GM12878 (cell line): Measurements from ENCODE around the gene DCBLD2. TPM values are rescaled to one million over a fixed set of nuclear protein-coding genes. Genes with fewer than 3 reads are reported as not detected.
"Not testable (repeated sequence)": the region's sequence is repeated elsewhere in the genome, so short reads cannot be mapped to it uniquely, and the experiment has no call there.

Experiments used
- ATAC-seq: fragments of 200-7000 bp; cut with Tn5 transposase; 3 replicates; pipeline ENCODE4 v1.9.1; 2020; ENCODE audit warnings: mild to moderate bottlenecking, moderate library complexity
- BruUV-seq: library from RNA; stranded (reverse); fragments of 400-500 nt; replicated peaks from 2 replicates; lab custom pipeline; 2021; lab: Mats Ljungman, UMichigan
- CTCF ChIA-PET: fragments of 300-600 bp; sonication (Branson Sonifier 250); formaldehyde crosslinking; extraction: SDS; loops from one replicate; lab custom pipeline; 2021; ENCODE audit warnings: inconsistent platforms; lab: Yijun Ruan, JAX
- POLR2A ChIA-PET: fragments of 350-600 bp; formaldehyde crosslinking; extraction: SDS; loops from one replicate; lab custom pipeline; 2021; ENCODE audit warnings: inconsistent platforms; lab: Charles Lee
- RAD21 ChIA-PET: fragments of 300-600 bp; sonication (Branson Sonifier 250); formaldehyde crosslinking; loops from one replicate; lab custom pipeline; 2023; ENCODE audit warnings: antibody characterized with exemption; ENCODE audit not compliant: unreplicated experiment; lab: Charles Lee
- SMC1A ChIA-PET: fragments of 300-600 bp; sonication (Branson Sonifier 250); formaldehyde crosslinking; loops from one replicate; lab custom pipeline; 2023; ENCODE audit not compliant: unreplicated experiment, uncharacterized antibody; lab: Charles Lee
- DNase-seq: peaks from one replicate; pipeline ENCODE4 v3.0.0-alpha.2; 2011; ENCODE audit warnings: low read depth, low spot score
- FAIRE-seq: peaks from 3 replicates; lab custom pipeline; 2011; peaks lifted over from hg19 to GRCh38; lab: Jason Lieb, UNC
- H2AFZ ChIP-seq: 2 replicates; pipeline ENCODE4 v1.6.0; 2011; ENCODE audit warnings: low read depth, low read length, control low read depth; ENCODE audit not compliant: control insufficient read depth
- H3K27ac ChIP-seq: 2 replicates; pipeline ENCODE4 v1.5.1; 2011; ENCODE audit warnings: control low read depth; ENCODE audit not compliant: control insufficient read depth, insufficient read depth
- H3K27me3 ChIP-seq, 2 experiments: replicated peaks in 1 of 2; 2 replicates each; pipeline versions ENCODE4 v1.6.0 to v1.6.1; 2011; ENCODE audit warnings: low read length in 1 of 2; ENCODE audit not compliant: control insufficient read depth in 2 of 2, insufficient read depth in 2 of 2
- H3K36me3 ChIP-seq, 2 experiments: 2 replicates each; pipeline ENCODE4 v1.5.1; 2011; ENCODE audit warnings: low read length in 1 of 2; ENCODE audit not compliant: control insufficient read depth in 2 of 2, insufficient read depth in 2 of 2
- H3K4me1 ChIP-seq: 2 replicates; pipeline ENCODE4 v1.6.1; 2011; ENCODE audit warnings: mild to moderate bottlenecking, low read length, moderate library complexity, mixed read lengths; ENCODE audit not compliant: control insufficient read depth, insufficient read depth
- H3K4me2 ChIP-seq: 2 replicates; pipeline ENCODE4 v1.6.0; 2011; ENCODE audit warnings: control low read depth; ENCODE audit not compliant: control insufficient read depth, insufficient read depth
- H3K4me3 ChIP-seq: fragments of 200-600 bp; sonication (generic); 2 replicates; pipeline ENCODE4 v1.5.1; 2016
- H3K79me2 ChIP-seq: 2 replicates; pipeline ENCODE4 v1.6.0; 2011; ENCODE audit warnings: low read length; ENCODE audit not compliant: control insufficient read depth, insufficient read depth
- H3K9ac ChIP-seq: 2 replicates; pipeline ENCODE4 v1.8.0; 2011; ENCODE audit warnings: low read length, control low read depth, mixed read lengths; ENCODE audit not compliant: control insufficient read depth, insufficient read depth
- H3K9me3 ChIP-seq: replicated peaks from 3 replicates; pipeline ENCODE4 v1.5.1; 2011; ENCODE audit warnings: mild to moderate bottlenecking, low read length; ENCODE audit not compliant: control insufficient read depth, insufficient read depth
- H4K20me1 ChIP-seq: 2 replicates; pipeline ENCODE4 v1.6.0; 2011; ENCODE audit not compliant: control insufficient read depth, insufficient read depth
- ATF7 ChIP-seq: fragments of 450-650 bp; IDR thresholded peaks from 2 replicates; pipeline ENCODE4 v1.6.1; 2016; ENCODE audit warnings: low read depth, mild to moderate bottlenecking
- BHLHE40 ChIP-seq, 2 experiments: fragments of 450-650 bp in 1 of 2; IDR thresholded peaks; 2 replicates each; pipeline ENCODE4 v1.6.1; 2011 to 2017; ENCODE audit warnings: low read depth in 2 of 2, borderline replicate concordance in 1 of 2, improper control_type of control experiment in 1 of 2, low read length in 1 of 2, mild to moderate bottlenecking in 1 of 2
- CHD1 ChIP-seq: IDR thresholded peaks from 2 replicates; pipeline ENCODE4 v1.6.1; 2012; ENCODE audit warnings: low read depth, low read length, improper control_type of control experiment
- CREM ChIP-seq: IDR thresholded peaks from 2 replicates; pipeline ENCODE4 v1.6.1; 2014; ENCODE audit warnings: antibody characterized with exemption, low read depth
- KLF5 ChIP-seq: fragments of 450-650 bp; IDR thresholded peaks from 2 replicates; pipeline ENCODE4 v1.6.1; 2014; ENCODE audit warnings: mild to moderate bottlenecking; ENCODE audit not compliant: partially characterized antibody
- MTA2 ChIP-seq: fragments of 450-650 bp; IDR thresholded peaks from 2 replicates; pipeline ENCODE4 v1.6.1; 2016; ENCODE audit warnings: low read depth, mild to moderate bottlenecking, moderate library complexity
- MTA3 ChIP-seq: IDR thresholded peaks from 2 replicates; pipeline ENCODE4 v1.6.1; 2012; ENCODE audit warnings: low read length, inconsistent platforms, borderline replicate concordance
- PAX8 ChIP-seq: fragments of 450-650 bp; IDR thresholded peaks from 2 replicates; pipeline ENCODE4 v1.6.1; 2017; ENCODE audit warnings: mild to moderate bottlenecking, moderate library complexity
- RAD51 ChIP-seq: fragments of 450-650 bp; IDR thresholded peaks from 2 replicates; pipeline ENCODE4 v1.6.1; 2016; ENCODE audit warnings: moderate library complexity, mild to moderate bottlenecking, inconsistent platforms
- RUNX3 ChIP-seq: IDR thresholded peaks from 2 replicates; pipeline ENCODE4 v1.6.1; 2012; ENCODE audit warnings: low read length, inconsistent platforms
- SMARCA5 ChIP-seq: fragments of 450-650 bp; IDR thresholded peaks from 2 replicates; pipeline ENCODE4 v1.6.1; 2017; ENCODE audit warnings: mild to moderate bottlenecking
- SP1 ChIP-seq: IDR thresholded peaks from one replicate; pipeline ENCODE4 v1.6.1; 2011; ENCODE audit warnings: low read depth, low read length
- SPI1 ChIP-seq: IDR thresholded peaks from 2 replicates; pipeline ENCODE4 v1.6.1; 2011; ENCODE audit warnings: low read depth, mild to moderate bottlenecking, low read length, moderate library complexity, borderline replicate concordance; ENCODE audit not compliant: insufficient read depth
- SREBF1 ChIP-seq: IDR thresholded peaks from 2 replicates; pipeline ENCODE4 v1.6.1; 2012; ENCODE audit warnings: mild to moderate bottlenecking, low read length
- STAT1 ChIP-seq: fragments of 450-650 bp; conservative IDR thresholded peaks from 2 replicates; pipeline ENCODE4 v1.6.1; 2014; ENCODE audit warnings: antibody characterized with exemption, mild to moderate bottlenecking
- YBX1 ChIP-seq: fragments of 450-650 bp; IDR thresholded peaks from 2 replicates; pipeline ENCODE4 v1.6.1; 2016; ENCODE audit warnings: antibody characterized with exemption
- ZNF217 ChIP-seq: fragments of 450-650 bp; IDR thresholded peaks from 2 replicates; pipeline ENCODE4 v1.6.1; 2017; ENCODE audit warnings: antibody characterized with exemption, mild to moderate bottlenecking
- ZSCAN29 ChIP-seq: fragments of 450-650 bp; IDR thresholded peaks from 2 replicates; pipeline ENCODE4 v1.6.1; 2017; ENCODE audit warnings: mild to moderate bottlenecking, moderate library complexity
- ZZZ3 ChIP-seq: IDR thresholded peaks from 2 replicates; pipeline ENCODE4 v1.6.1; 2011; ENCODE audit warnings: low read depth; ENCODE audit not compliant: control insufficient read depth, insufficient read length
- WGBS: methylation state at CpG from one replicate; pipeline ENCODE4 v1.1.6; 2016; ENCODE audit warnings: low lambda C conversion rate; ENCODE audit not compliant: insufficient replicate concordance, insufficient coverage; ENCODE audit errors: missing lambda C conversion rate; 5-methylcytosine and 5-hydroxymethylcytosine counted together
- in situ Hi-C: fragments of 300-500 bp; cut with MboI; formaldehyde crosslinking; loops from 9 replicates; pipeline ENCODE4 v1.14.3; 2018; ENCODE audit warnings: mixed read lengths
- intact Hi-C: fragments of 100-400 bp; cut with micrococcal nuclease; formaldehyde crosslinking; loops from one replicate; pipeline ENCODE4 v1.14.2; 2022; ENCODE audit not compliant: unreplicated experiment
- polyA plus RNA-seq, 11 experiments: library from polyadenylated mRNA; depleted of rRNA in 4 of 11; unstranded in 6 of 11; stranded (reverse) in 5 of 11; fragments of >200 nt; fragmentation: Nextera tagmentation in 4 of 11; fragmentation: Illumina TruSeq in 1 of 11; extraction: Ambion mirVana in 4 of 11; extraction: Trizol in 1 of 11; gene quantifications; 1 replicate in 1 of 11; 2 replicates in 10 of 11; pipeline versions ENCODE4 v1.2.1 to v1.2.3, GENCODE V29; 2011 to 2016; ENCODE audit warnings: inconsistent platforms in 2 of 11, missing spikeins in 2 of 11, low read depth in 1 of 11
- total RNA-seq, 4 experiments: library from RNA; depleted of rRNA in 3 of 4; stranded (reverse); fragments of >200 nt in 3 of 4; fragmentation: Illumina TruSeq in 1 of 4; extraction: Trizol in 1 of 4; gene quantifications; 2 replicates each; pipeline versions ENCODE4 v1.2.1 to v1.2.3, GENCODE V29; 2013 to 2021

Gene DCBLD2
- total and polyA plus RNA-seq, 10 of the 15 experiments (the other 5 are each of a cell fraction or from before 2014, with no cell fraction given): 1.6 to 5.9 (median 4.7) TPM

DNA sequence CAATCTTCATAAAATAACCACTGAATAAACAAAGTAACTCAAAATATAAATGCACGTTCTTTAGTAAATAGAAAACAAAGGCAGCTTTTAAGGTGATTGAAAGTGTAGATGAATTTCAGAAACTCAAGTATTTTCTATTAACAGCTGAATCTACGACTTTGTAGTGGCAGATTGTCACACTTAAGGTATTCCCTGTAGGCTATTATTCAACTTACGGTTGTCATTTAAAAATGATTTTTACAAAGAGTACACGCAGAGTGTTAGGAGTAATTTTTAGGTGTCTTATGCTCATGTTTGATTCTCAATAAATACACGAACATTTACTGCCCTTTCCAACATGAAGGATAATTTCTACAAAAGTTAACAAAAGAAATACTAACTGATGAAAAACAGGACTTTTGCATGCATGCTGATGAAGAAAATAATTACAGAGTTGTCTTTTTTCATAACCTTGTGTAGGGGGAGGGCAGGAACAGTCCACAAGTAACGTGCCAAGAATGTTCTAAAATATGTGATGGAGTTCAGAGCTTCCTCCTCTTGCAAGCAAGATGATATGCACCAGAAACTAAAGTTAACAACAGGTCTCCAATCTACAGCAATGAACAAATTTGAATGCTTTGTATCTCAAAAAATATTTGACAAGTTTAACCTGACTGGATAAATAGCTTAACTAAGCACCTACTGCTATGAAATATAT, 16.7 kb downstream of the DCBLD2 start:
- Histone ChIP-seq H3K27ac (no peak overlapping the region), H3K4me3 (no peak overlapping the region), H4K20me1 (no peaks in the 10 kb centered on the region), H3K79me2 (no peaks in the 10 kb centered on the region), H2AFZ (no peak overlapping the region), H3K36me3 (no peaks in the 10 kb centered on the region), H3K9me3 (no peaks in the 10 kb centered on the region), H3K4me1 (no peaks in the 10 kb centered on the region), H3K4me2 (no peak overlapping the region), H3K9ac (no peak overlapping the region), H3K27me3 (no peaks in the 10 kb centered on the region)
- ATAC-seq: no peak
- 41% methylated on average over 6 of the region's 6 CpGs for WGBS
- no peak for FAIRE-seq
- POLR2A ChIA-PET: no interaction called here
- SMC1A ChIA-PET: interaction anchor here (1.1 kb wide), 1 partner anchor 10 kb away, joined by 3 read pairs; no protein-coding TSS in a partner anchor
- RAD21 ChIA-PET: no interaction called here
- intact Hi-C loops (no loop called here), in situ Hi-C loops (no loop called here)
- DNase-seq: no peak
- TF ChIP-seq MTA3 (no peak), RAD51 (no peak), ZZZ3 (no peak), KLF5 (no peak), ATF7 (no peak), ZSCAN29 (no peak), SP1 (no peak), CREM (no peak), MTA2 (no peak), SMARCA5 (no peak), CHD1 (no peak), ZNF217 (no peak), SREBF1 (no peak), STAT1 (no peak), SPI1 (no peak), BHLHE40 (IDR thresholded peaks at IDR 0.05; ENCODE audit: borderline replicate concordance in 1 of 2, low read depth in 2 of 2, low read length in 1 of 2) (no peak), PAX8 (no peak), RUNX3 (no peak), YBX1 (no peak)
- no TSS peak for BruUV-seq
- CTCF ChIA-PET: interaction anchor here (0.6 kb wide), 1 partner anchor 235 kb away, joined by 3 read pairs; no protein-coding TSS in a partner anchor

DNA sequence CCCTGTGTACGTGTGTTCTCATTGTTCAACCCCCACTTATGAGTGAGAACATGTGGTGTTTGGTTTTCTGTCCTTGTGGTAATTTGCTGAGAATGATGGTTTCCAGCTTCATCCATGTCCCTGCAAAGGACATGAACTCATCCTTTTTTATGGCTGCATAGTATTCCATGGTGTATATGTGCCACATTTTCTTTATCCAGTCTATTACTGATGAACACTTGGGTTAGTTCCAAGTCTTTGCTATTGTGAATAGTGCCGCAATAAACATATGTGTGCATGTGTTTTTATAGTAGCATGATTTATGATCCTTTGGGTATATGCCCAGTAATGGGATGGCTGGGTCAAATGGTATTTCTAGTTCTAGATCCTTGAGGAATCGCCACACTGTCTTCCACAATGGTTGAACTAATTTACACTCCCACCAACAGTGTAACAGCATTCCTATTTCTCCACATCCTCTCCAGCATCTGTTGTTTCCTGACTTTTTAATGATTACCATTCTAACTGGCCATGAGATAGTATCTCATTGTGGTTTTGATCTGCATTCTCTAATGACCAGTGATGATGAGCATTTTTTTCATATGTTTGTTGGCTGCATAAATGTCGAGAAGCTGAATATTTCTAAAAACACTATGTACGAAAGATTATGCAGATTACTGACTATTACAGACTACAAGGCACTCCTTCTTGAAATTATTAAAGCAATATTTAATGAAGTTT, 18.7 kb downstream of the DCBLD2 start:
- H3K27me3 ChIP-seq, H4K20me1 ChIP-seq, H3K79me2 ChIP-seq, BruUV-seq, H3K4me3 ChIP-seq, H3K36me3 ChIP-seq, ATAC-seq, POLR2A ChIA-PET, H3K4me1 ChIP-seq, H2AFZ ChIP-seq, RAD21 ChIA-PET, in situ Hi-C loops, H3K9me3 ChIP-seq, intact Hi-C loops, H3K27ac ChIP-seq, H3K9ac ChIP-seq, CTCF ChIA-PET, H3K4me2 ChIP-seq, DNase-seq, FAIRE-seq, SMC1A ChIA-PET: not testable (repeated sequence)
- WGBS: 60% methylated on average over 5 of the region's 5 CpGs
